ENCODE data around the gene EGR4.
A peak's percentile ranks its signal among the peaks of the same experiment; 100 is the strongest.

EGR4 gene

DNA sequence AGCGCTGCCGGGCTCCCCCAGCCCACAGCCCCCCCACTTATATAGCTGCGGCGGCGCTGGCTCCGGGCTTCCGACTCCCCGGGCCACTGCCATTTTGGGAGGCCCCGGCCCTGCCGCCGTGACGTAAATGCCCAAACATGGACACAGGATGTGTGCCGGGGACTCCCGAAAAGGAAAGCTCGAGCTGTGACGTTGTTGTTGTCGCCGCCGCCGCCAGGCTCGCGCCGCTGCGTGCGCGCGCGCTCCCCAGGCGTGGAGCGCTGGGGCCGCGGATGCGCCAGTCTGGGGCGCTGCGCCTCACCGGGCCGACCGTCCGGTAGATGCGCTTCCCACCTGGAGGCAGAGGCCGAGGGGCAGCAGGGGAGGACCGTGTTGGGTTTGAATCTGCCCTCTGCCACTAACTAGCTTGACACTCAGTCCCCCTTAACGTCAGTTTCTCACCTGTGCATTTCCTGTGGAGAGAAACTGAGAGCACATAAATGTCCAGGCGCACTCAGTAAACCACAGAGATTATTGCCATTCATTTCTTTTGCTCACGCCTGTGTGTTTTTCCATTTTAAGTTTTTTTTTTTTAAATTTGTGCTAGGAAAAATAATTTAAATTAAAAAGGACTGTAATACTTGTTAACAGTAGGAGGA lies at the start of gene EGR4:
Gene EGR4 (minus strand): TSS at position 15 of the 638 bp plus-strand sequence. CDS start 231 bp downstream, outside the sequence.
- DNase-seq, result peak; percentile 71

DNA sequence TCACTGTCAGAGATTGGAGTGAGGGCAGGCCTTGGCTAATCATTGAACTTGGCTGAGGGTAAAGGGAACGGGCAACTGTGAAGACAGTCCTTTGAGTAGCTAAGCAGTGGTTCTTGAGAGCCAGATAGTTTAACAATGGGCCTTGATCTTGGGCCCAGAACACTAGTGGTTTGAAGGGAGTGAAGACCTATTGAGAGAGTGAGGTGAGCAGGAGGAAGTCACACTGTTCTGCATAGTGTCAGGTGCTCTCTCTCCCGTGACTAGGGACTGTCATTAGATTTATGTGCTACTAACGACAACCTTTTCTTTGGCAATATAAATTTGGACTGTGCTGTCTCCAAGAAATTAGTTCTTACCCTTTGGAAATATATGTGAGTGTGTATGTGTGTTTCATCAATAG lies 47.7 kb upstream of the EGR4 start:
- DNase-seq, result no peak

DNA sequence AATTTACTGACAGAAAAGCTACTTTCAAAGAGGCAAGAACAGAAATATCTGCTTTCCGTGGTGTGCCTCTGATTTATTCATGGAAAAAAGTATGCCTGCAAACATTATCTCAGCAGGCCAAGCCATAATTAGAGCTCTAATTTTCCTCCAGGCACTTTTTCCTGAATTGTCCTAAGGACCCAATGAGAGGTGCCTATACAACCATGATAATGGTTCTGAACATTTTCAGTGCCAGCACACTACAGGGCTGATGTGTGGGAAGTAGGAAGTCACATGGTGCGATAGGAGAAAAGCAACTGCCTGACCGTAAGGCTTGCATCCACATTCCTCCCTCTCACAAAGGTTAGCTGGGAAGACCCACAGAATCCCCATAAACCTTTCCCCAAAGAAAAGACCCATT lies 45.9 kb upstream of the EGR4 start:
- DNase-seq, result no peak

DNA sequence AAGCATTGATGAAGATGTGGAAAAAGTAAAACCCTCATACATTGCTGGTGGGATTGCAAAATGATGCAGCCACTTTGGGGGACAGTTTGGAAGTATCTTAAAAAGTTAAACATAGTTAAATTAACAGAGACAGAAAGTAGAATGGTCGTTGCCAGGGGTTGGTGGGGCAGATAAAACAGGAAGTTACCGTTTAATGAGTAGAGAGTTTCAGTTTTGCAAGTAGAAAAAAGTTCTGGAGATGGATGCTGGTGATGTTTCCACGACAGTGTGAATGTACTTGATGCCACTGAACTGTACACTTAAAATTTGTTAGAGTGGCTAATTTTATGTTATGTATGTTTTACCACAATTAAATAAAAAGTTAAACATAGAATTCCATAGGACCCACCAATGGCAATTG lies 44.5 kb upstream of the EGR4 start:
- no peak for DNase-seq

DNA sequence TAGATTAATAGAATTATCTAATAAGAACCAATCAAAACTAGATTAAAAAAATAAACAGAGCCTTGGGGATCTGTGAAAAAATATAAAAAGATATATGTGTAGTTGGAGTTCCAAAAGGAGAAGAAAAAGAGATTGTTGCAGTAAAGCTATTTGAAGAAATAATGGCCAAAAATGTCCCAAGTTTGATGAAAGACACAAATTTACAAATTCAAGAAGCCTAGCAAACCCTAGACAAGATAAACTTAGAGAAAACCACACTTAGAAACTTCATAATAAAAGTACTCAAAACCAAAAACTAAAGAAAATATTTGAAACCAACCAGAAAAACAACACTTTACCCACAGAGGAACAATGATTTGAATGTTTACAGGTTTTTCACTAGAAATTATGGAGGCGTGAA lies 41.3 kb upstream of the EGR4 start:
- DNase-seq, result no peak

DNA sequence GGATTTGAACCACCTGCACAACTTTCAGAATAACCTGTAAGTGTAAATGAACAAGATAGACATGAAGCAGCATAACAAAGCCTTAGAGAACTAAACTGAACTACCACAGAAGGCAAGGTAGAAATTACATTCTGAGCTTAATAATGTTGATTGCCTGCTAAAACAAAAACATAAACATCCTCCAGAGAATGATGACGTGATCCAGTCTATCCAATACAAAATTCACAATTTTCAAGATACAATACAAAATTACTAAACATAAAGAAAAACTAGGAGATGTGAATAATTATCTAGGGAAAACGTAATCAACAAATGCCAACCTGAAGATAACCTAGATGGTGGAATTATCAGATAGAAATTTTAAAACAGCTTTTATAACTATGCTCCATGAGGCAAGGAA lies 40.7 kb upstream of the EGR4 start:
- no peak for DNase-seq

DNA sequence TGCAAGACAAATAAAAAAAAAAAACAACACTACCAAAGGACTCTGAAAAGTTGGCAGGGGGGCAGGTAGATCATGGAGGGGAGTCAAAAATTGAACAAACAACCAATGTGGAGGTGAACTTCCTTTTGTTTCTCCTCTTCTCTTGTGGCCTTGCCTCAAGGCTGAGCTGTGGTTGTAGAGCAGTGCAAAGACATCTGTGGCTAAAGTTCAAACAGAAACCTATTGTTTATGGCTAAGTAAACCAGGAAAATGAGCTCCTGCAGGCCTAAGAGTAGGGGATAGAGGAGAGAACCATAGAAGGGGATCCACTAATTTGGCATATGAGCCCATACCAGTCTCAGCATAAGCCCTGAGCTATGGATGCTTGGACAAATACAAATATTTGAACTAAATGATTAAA lies 40.2 kb upstream of the EGR4 start:
- no peak for DNase-seq

DNA sequence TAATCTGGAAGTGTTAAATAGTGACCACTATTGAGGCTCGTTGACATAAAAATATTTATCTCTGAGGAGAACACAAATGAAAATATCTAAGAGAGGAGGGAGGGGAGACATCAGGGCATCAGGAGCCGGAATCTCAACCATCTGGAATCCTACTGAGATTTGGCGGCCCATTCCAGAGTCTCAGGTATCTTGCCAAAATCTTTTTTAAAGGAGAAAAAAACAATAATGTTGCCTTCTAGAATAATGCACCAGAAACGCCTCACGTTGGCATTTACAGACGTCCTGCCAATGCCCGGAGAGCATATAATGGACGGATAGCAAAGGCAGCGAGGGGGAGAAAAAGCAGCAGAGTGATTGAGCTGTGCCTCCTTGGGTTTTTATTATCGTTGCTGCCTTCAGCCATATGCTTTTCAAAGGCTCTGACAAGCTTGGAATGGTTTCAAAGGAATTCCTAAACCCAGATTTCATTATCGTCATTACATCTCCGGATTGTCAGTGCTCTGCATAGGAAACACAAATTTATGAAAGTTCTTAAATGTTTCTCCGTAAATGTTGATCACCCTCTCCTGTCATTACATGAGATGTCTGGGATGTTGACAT lies 30.9 kb upstream of the EGR4 start:
- no peak for DNase-seq

DNA sequence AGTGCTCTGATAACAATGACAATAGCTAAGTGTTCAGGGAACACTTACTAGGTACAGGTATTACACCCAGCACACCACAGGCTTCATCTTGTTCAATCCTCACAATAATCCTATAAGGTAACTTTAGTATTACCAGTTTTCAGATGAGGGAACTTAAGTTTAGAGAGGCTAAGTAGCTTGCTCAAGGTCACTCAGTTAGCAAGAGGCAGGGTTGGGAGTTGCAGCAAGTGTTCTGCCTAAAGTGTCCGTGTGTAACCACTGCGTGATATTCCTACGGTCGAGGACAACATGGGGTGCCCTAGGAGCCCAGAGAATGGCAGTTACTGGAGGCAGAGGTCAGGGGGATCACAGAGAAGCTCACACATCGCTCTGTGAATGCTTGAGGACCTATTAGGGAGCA lies 30.2 kb upstream of the EGR4 start:
- no peak for DNase-seq

DNA sequence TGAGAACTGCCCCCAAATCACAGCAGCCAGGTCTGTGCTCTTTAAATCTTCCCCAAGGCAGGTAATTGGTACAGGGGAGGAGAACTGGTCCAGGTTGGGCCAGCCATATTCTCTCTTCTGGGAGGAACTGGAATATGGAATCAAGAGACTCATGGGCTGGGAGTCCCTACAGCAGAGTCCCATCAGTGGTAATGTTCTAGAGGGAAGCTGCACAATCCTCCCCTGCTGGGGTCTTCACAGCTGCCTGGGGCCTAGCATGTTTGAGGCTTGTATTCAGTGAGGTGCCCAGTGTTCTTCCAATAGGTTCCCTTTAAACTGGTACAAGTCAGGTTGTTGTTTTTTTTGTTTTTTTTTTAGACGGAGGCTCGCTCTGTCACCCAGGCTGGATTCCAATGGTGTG lies 21.1 kb upstream of the EGR4 start:
- no peak for DNase-seq

DNA sequence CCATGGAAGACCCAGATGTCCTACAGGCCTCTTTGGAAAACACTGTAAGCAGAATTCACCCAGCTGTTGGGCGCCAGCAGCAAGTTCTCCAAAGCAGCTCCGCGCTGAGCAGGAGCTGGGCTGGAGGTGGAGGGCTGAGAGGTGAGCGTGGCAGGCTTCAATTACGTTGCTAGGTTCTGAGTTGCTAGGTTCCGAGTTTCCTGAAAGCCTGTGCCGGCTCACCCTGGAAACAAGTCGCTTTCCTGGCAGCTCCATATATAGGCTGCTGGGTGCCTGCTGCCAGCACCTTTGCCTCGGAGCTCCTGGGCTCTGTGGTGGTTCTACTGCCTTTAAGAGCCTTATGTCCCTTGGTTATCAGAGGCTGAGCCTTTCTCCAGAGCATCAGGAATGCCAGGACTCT lies 14.4 kb upstream of the EGR4 start:
- peak; percentile 43 for DNase-seq

DNA sequence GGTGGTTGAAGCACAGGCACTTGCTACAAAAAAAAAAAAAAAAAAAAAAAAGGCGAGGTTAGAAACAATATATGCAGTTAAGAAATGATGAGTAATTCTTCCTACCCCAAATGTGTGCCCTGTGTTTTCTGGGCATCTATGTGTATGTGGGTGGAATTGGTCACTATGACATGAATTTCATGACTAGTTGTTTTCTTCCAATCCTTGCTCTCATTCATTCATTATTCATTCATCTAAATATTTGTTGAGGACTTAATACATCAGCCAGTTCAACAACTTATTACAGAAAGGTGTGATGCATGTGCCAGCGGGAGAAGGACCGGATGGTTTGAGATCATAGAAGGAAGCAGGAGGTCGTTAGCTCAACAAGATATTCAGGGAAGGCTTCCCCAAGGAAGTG lies 8.3 kb upstream of the EGR4 start:
- no peak for DNase-seq

DNA sequence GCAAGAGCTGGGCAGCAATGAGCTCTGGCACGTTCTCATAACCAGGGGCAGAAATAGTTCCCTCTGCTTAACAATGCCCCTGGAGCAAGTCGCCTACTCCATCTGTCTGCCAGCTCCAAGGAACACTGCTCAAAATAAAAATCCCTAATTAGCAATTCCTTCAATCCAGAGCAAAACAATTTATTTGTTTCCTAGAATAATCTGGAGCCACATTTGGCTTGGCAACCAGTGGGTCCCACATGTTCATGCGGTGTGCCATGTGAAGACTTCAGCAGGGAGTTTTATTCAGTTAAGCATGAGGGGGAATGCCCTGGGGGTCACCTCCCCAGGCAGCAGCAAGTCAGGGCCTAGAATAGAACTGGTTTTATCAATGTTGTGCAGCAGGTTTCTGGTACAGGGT lies 7.6 kb upstream of the EGR4 start:
- DNase-seq, result no peak

DNA sequence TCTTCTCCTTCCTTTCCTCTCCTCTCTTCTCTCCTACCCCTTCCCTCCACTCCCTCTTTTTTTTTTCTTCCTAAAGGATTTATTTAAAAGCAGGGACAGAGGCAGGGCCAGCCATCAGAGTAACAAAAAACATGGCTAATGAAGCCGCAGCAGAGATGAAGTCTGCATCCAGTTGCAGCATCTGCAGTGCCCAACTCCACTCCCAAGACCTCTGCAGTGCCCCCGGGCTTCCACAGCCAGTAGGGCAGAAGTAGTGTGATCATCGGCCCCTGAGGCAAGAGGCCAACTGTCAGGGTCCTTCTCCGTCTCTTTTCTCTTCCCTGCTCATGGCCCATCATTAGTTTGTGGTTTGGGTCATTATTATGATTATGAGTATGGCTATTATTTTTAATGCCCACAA lies 4.2 kb upstream of the EGR4 start:
- no peak for DNase-seq

DNA sequence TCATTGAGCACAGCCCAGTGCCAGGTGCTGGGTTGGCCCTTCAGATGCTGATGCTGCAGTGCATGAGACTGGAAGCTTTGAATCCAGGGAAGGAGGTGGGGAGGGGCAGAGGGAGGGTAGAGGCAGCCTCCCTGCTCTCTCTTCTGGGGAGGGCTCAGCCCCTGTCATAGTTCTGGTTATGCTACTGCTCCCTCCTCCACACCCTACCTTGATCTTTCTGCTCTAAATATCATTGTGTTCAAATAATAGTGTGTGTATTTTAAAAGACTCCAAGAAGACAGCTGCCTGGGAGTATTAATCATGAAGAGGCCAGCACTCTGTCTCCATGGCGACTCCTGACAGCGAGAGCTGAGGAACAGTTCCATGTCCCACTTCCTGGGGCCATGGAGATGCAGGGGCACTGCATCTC lies 3.8 kb upstream of the EGR4 start:
- peak; percentile 39 for DNase-seq

DNA sequence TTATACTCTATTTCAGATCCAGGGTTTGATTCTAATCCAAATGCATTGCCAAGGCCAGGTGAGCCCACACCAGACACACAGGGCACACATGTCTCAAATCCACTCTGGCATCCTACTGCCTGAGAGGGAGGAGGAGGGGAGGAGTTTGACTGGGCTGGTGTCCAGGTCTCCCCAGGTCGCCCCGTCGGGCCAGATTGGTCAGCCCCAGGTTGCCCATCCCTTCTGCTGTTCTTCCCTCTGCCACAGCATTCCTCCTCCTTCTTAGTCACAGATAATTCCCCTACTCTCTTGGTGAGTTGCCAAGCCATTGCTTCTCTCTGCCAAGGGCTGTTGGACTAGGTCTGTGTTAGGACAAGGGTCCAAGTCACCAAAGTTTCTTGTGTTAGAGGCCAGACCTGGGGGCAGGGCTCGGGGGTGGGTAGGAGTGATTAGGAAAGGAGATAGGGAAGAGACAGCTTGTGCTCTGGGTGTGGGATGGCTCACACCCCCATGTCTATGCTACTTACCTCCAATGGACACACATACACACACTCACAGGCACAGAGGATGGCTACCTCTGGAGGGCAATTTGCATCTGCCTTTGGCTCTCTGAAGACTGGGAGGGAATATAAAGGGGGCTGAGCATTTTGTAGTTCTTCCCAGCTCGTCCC lies 2.5 kb upstream of the EGR4 start:
- DNase-seq, result no peak

DNA sequence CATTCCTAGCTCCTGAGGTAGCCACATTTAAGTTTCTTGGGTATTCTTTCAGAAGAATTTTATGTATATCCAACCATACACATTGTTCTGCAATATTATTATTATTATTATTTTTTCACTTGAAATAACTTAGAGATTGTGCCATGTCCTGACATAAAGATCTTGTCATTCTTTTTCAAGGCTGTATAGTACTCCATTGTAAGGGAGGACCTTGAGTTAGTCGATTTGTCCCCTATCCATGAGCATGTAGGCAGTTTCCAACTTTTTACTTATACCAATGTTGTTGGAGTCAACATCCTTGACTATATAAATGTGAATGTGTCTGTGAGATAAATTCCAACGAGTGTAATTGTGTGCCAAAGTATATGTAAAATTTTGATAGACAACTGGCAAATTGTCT lies 891 bp upstream of the EGR4 start:
- DNase-seq, result no peak

DNA sequence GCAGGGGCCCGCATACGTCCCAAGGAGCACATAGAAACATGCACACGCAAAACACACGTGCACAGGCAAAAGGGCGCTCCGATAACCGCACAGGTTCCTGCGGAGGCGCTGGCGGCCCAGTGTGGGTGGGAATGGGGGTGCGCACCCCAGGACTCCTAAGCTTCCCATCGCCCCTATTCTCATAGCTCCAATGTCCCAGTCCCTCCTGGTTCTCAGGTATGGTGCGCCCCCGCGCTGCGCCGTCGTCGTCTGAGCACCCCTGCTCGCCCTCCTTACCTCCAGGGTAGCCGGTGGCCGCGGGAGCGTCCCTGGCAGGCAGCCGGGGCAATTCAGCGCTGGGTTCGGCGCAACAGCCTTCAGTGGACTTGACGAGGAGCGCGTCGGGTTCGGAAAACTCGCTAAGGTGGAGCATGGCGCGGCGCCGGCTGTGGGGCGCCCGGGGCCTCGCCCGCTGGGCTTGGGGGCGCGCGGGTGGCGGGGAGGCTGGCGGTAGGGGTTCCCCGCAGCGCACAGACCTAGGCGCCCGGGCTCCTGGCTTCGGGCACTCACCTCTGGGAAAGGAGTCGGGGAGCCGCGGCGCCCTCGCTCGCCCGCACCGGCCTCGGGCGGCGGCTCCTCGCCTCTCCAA lies 328 bp downstream of the EGR4 start:
- DNase-seq, result no peak

DNA sequence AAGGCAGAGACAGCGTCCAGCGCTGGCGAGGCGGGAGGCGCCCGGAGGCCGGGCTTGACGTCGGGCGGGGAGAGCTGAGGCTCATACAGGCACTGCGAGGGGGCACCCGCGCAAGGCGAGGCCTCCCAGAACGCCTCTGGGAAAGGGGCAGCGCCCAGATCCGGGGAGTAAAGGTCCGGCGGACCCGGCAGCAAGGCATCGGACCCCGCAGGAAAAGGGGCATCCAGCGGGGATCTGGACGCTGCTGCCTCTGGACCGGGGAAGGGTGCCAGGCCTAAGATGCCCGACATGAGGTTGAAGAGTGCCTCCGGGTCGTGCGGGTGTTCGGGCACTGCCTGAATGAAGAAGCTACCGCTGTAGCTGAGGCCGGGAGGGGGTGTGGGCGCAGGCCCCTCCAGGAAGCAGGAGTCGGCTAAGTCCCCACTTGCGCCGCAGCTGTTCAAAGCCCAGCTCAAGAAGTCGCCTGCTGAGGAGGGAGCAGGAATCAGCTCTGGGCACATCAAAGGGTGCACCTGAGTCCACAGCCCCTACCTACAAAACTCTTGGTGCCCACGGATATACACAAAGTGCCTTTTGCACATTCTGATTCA lies 937 bp downstream of the EGR4 start:
- no peak for DNase-seq

DNA sequence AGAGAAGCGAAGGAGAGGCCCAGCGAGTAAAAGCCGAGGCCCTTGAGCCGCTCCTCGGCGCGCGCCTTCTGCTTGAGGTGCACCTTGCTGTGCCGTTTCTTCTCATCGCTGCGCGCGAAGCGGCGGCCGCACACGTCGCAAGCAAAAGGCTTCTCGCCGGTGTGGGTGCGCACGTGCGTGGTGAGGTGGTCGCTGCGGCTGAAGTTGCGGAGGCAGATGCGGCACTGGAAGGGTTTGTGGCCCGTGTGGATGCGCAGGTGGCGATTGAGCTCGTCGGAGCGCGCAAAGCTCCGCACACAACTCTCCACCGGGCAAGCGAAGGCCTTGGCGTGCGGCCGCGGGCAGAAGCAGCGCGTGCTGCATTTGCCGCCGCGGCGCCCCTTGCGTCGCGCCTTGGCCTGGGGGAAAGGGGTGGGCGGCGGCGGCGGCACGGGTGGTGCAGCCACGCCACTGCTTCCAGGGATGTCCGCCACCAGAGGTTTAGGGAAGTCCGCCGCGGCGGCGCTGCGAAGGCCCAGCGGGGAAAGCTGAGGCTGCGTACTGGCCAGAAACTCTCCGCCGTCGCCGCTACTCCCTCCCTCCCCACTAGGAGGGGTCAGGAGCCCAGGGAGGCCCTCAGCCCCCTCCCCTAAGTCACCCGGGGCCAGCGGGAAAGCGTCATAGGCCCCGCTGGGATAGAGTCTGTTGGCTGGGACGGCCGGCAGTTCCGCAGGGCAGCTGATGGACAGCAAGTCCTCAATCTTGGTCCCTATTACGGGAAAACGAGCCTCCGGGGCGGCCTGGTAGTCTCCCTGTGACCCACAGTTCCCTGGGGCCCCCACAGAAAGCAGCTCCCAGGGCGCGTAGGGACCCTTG lies 1.7 kb downstream of the EGR4 start:
- DNase-seq, result no peak

DNA sequence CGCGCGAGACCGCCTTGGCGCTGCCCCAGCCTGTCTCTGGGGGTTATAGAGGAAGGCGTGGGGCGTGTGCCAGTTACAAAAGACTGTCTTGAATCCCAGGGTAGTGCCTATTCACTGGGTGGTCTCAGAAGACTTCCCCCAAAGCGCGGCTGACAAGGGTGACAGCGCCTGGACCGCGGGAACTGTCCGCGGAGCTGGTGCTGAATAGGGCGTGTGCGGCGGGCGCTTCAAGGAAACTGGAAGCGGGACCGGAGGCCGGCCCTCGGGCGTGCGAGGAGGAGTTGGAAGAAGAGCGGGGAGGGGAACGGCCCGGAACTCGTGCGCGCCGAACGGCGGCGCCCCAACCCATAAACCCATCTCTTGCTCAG lies 2.3 kb downstream of the EGR4 start:
- DNase-seq, result no peak

DNA sequence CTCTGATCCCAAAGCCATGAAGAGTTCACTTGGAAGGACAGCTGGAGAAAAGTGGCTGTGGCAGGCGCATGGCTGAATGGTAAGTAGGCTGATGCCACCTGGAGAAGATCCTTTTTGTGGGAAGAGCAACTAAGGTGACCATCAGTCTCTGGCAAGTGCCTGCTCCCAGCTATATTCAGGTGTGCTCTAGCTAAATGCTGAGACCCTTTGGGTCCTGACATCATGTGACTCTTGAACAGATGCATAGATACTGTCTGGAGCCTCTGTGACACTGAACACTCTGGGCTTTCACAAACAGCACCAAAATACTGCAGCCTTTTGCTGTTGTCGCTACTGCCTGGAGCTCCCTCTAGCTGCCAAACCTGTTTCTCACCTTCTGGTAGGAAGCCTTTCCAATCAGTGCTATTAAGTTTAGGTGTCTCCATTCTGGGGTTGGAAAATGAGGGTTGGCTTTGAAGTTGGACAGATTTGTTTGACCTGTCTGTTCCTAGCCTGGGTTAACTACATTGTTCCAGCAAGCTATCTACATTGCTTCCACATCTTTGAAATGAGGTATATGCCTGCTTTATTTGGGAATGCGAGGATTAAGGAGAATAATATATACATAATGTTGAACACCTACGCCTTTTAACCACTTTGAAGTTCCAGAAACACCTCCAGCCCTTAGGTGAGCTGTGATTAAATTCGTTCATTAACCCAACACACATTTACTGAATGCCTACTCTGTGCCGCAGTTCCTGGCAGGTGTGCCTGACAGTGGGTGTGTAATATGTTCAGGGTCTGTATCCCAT lies 3.1 kb downstream of the EGR4 start:
- DNase-seq, result peak; percentile 23
